NCI-H69 (cell line): Measurements from ENCODE around the gene CNBD2.
"Not testable (repeated sequence)": the region's sequence is repeated elsewhere in the genome, so short reads cannot be mapped to it uniquely, and the experiment has no call there.

Source experiments
- DNase-seq: peaks from one replicate; lab custom pipeline; 2025; lab: John Stamatoyannopoulos, UW

CNBD2 gene

GRCh38 chr20:36026131-36026530, 57.7 kb downstream of the CNBD2 start:
- not testable (repeated sequence) for DNase-seq

- no peak for DNase-seq
Observed at GRCh38 chr20:36028106-36028808, 59.9 kb downstream of the CNBD2 start.

GRCh38 chr20:36030149-36030548, 61.8 kb downstream of the CNBD2 start:
- no peak for DNase-seq

- DNase-seq: no peak
Observed at GRCh38 chr20:36031806-36032205, 63.4 kb downstream of the CNBD2 start.

GRCh38 chr20:36034875-36035274, 66.5 kb downstream of the CNBD2 start:
- no peak for DNase-seq

GRCh38 chr20:36035745-36036144, 67.4 kb downstream of the CNBD2 start:
- DNase-seq: peak; percentile 13

- no peak for DNase-seq
Observed at GRCh38 chr20:36036688-36037087, 68.3 kb downstream of the CNBD2 start.

- no peak for DNase-seq
Observed at GRCh38 chr20:36040571-36040970, 72.2 kb downstream of the CNBD2 start.

- no peak for DNase-seq
Observed at GRCh38 chr20:36043441-36043840, 75.1 kb downstream of the CNBD2 start.

GRCh38 chr20:36043892-36044515, 75.6 kb downstream of the CNBD2 start:
- DNase-seq: no peak

- DNase-seq: no peak
Observed at GRCh38 chr20:36045373-36045714, 77.0 kb downstream of the CNBD2 start.

GRCh38 chr20:36046073-36046798, 77.8 kb downstream of the CNBD2 start:
- DNase-seq: not testable (repeated sequence)

GRCh38 chr20:36049408-36049807, 81.0 kb downstream of the CNBD2 start:
- not testable (repeated sequence) for DNase-seq

GRCh38 chr20:36050436-36051317, 82.3 kb downstream of the CNBD2 start:
- peak; percentile 97 for DNase-seq

- DNase-seq: no peak
Observed at GRCh38 chr20:36051318-36052116, 83.1 kb downstream of the CNBD2 start.

- no peak for DNase-seq
Observed at GRCh38 chr20:36052117-36052513, 83.7 kb downstream of the CNBD2 start.

- not testable (repeated sequence) for DNase-seq
Observed at GRCh38 chr20:36053863-36054518, 85.6 kb downstream of the CNBD2 start.

- no peak for DNase-seq
Observed at GRCh38 chr20:36055145-36055544, 86.8 kb downstream of the CNBD2 start.

- DNase-seq: no peak
Observed at GRCh38 chr20:36060676-36061075, 92.3 kb downstream of the CNBD2 start.

GRCh38 chr20:36061754-36062153, 93.4 kb downstream of the CNBD2 start:
- DNase-seq: no peak

GRCh38 chr20:36062799-36063198, 94.4 kb downstream of the CNBD2 start:
- DNase-seq: no peak
